ENCODE data around the gene ADAM10. TPM values are rescaled to one million over a fixed set of nuclear protein-coding genes. Genes with fewer than 3 reads are reported as not detected.

ADAM10 gene
- total RNA-seq, 1 experiment from 2014 or later: 133 TPM

DNA sequence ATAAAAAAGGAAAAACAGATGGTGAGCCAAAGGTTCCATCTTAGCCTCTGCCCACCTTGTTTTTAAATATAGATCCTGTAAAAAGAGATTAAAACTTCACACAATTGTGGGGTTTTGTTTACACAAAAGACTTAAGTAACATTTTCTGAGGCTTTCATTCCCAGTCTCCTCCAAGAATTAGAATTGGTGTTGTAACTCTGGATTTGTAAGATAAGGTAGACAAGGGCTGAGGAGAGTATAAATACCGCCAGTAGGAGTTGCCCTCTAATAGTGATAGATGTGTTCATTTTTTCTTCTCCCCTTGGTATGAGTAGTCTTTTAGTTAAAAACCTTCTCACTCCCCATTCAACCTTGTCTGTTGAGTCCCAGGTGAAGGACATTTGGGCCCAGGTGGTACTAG, 30.0 kb upstream of the ADAM10 start:
- POLR2A ChIA-PET: interaction anchor here (0.6 kb wide), 1 partner anchor 21 kb away, joined by 3 read pairs; no protein-coding TSS in a partner anchor
- no peak for TF ChIP-seq ZNF671 (CRISPR knock-in tag; IDR thresholded peaks at IDR 0.05)
- TF ChIP-seq FOXK1 (CRISPR knock-in tag; IDR thresholded peaks at IDR 0.05): no peak
- no peak for TF ChIP-seq ZNF263 (CRISPR knock-in tag; IDR thresholded peaks at IDR 0.05; ENCODE audit: low read depth)
- TF ChIP-seq FOXP1 (CRISPR knock-in tag; IDR thresholded peaks at IDR 0.05; ENCODE audit: borderline replicate concordance): no peak
- TF ChIP-seq ZNF396 (CRISPR knock-in tag; IDR thresholded peaks at IDR 0.05; ENCODE audit: borderline replicate concordance): no peak
- TF ChIP-seq E2F1 (CRISPR knock-in tag; IDR thresholded peaks at IDR 0.05): no peak
- TF ChIP-seq ZNF423 (CRISPR knock-in tag; IDR thresholded peaks at IDR 0.05): no peak
- TF ChIP-seq CBFB (CRISPR knock-in tag; IDR thresholded peaks at IDR 0.05; ENCODE audit: low read depth): no peak
- no peak for TF ChIP-seq CREB1 (CRISPR knock-in tag; IDR thresholded peaks at IDR 0.05)
- TF ChIP-seq OVOL2 (CRISPR knock-in tag; IDR thresholded peaks at IDR 0.05; ENCODE audit: borderline replicate concordance): no peak
- no peak for ATAC-seq
- H3K27me3 Mint-ChIP-seq (ENCODE audit: low read depth): no peaks in the 10 kb centered on the region
- H3K4me3 Mint-ChIP-seq: no peak overlapping the region
- no peak for DNase-seq (ENCODE audit: low spot score)
- no peak overlapping the region for H3K27ac Mint-ChIP-seq
- CTCF ChIA-PET: no interaction called here
- peaks cover 5% of the 10 kb centered on the region; the same call in 1 of the 2 replicates for H3K36me3 Mint-ChIP-seq
- no peaks in the 10 kb centered on the region for H3K4me1 Mint-ChIP-seq
- H3K9me3 Mint-ChIP-seq: no peaks in the 10 kb centered on the region; the same call in 1 of the 2 replicates

GRCh38 chr15:58777107-58777506, 27.6 kb upstream of the ADAM10 start:
- H3K27me3 Mint-ChIP-seq (ENCODE audit: low read depth): no peaks in the 10 kb centered on the region
- H3K4me3 Mint-ChIP-seq: no peak overlapping the region
- no peaks in the 10 kb centered on the region for H3K9me3 Mint-ChIP-seq
- no peak for ATAC-seq
- no peak overlapping the region; the same call in 1 of the 2 replicates for H3K27ac Mint-ChIP-seq
- CTCF ChIA-PET: no interaction called here
- TF ChIP-seq ESRRA (CRISPR knock-in tag; IDR thresholded peaks at IDR 0.05; ENCODE audit: borderline replicate concordance) (no peak), IRF1 (CRISPR knock-in tag; IDR thresholded peaks at IDR 0.05) (no peak), ZNF416 (CRISPR knock-in tag; IDR thresholded peaks at IDR 0.05) (no peak), OVOL2 (CRISPR knock-in tag; IDR thresholded peaks at IDR 0.05; ENCODE audit: borderline replicate concordance) (no peak), FOXP1 (CRISPR knock-in tag; IDR thresholded peaks at IDR 0.05; ENCODE audit: borderline replicate concordance) (no peak), NR2C2 (CRISPR knock-in tag; IDR thresholded peaks at IDR 0.05) (no peak)
- TF ChIP-seq, protein P1, sequence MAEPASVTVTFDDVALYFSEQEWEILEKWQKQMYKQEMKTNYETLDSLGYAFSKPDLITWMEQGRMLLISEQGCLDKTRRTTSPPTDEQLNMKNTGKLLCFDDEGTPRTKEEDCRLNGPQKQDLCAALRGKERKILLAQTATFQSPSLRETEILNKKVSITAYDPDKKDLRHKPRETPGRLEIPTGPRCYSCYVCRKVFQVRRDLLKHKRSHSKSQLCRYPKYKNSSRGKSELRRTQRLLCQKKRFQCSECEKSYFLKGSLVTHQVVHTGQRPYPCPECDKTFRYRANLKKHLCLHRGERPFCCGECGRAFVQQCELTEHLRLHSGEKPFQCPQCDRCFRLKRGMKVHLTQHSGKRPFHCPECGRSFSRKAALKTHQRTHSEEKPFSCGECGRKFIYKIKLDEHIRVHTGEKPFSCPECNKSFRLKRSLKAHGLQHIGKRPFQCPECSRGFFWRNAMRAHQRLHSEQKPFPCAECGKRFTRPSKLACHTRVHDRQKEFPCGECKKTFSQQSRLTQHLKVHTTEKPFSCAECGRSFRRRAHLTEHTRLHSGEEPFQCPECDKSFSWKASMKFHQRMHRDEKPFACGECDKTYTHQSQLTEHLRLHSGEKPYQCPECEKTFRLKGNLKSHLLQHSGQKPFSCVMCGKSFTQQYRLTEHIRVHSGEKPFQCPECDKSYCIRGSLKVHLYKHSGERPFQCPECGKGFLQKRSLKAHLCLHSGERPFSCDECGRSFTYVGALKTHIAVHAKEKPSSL (CRISPR knock-in tag; conservative IDR thresholded peaks at IDR 0.05): no peak
- peaks cover 8% of the 10 kb centered on the region for H3K4me1 Mint-ChIP-seq
- POLR2A ChIA-PET: no interaction called here
- no peaks in the 10 kb centered on the region for H3K36me3 Mint-ChIP-seq
- no peak for DNase-seq (ENCODE audit: low spot score)

DNA sequence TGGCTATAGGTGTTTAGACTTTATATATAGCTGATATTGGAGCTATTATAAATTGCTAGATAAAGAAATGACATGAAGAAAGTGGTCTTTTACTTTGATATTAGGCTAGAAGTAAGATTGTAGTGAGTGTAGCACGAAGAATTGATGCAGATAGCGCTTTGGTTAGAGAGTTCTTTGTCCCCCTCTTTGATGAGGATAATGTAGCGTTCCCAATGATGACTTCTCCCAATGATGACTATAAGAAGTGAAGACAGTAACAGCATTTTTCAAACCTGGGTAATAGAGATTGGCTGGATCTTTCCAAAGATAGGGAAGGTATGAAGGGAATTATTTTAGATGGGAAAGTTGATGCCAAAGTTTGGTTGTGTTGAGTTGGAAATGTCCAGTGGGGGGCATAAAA, 25.9 kb upstream of the ADAM10 start:
- ChIA-PET POLR2A (interaction anchor here (0.6 kb wide), 1 partner anchor 46 kb away, joined by 8 read pairs; no protein-coding TSS in a partner anchor), CTCF (no interaction called here)
- H3K36me3 Mint-ChIP-seq: no peaks in the 10 kb centered on the region
- no peak overlapping the region for H3K4me3 Mint-ChIP-seq
- DNase-seq (ENCODE audit: low spot score) (no peak), ATAC-seq (no peak)
- peaks cover 11% of the 10 kb centered on the region for H3K4me1 Mint-ChIP-seq
- no peak overlapping the region for H3K27ac Mint-ChIP-seq
- no peaks in the 10 kb centered on the region for H3K27me3 Mint-ChIP-seq (ENCODE audit: low read depth)
- no peaks in the 10 kb centered on the region for H3K9me3 Mint-ChIP-seq
- TF ChIP-seq NR1H2 (CRISPR knock-in tag; IDR thresholded peaks at IDR 0.05) (no peak), NFE2L1 (CRISPR knock-in tag; IDR thresholded peaks at IDR 0.05) (no peak), ESRRA (CRISPR knock-in tag; IDR thresholded peaks at IDR 0.05; ENCODE audit: borderline replicate concordance) (no peak), EMX1 (CRISPR knock-in tag; IDR thresholded peaks at IDR 0.05) (no peak), HMGXB4 (CRISPR knock-in tag; IDR thresholded peaks at IDR 0.05) (no peak), ZNF121 (CRISPR knock-in tag; IDR thresholded peaks at IDR 0.05) (no peak)
- TF ChIP-seq, protein P2, sequence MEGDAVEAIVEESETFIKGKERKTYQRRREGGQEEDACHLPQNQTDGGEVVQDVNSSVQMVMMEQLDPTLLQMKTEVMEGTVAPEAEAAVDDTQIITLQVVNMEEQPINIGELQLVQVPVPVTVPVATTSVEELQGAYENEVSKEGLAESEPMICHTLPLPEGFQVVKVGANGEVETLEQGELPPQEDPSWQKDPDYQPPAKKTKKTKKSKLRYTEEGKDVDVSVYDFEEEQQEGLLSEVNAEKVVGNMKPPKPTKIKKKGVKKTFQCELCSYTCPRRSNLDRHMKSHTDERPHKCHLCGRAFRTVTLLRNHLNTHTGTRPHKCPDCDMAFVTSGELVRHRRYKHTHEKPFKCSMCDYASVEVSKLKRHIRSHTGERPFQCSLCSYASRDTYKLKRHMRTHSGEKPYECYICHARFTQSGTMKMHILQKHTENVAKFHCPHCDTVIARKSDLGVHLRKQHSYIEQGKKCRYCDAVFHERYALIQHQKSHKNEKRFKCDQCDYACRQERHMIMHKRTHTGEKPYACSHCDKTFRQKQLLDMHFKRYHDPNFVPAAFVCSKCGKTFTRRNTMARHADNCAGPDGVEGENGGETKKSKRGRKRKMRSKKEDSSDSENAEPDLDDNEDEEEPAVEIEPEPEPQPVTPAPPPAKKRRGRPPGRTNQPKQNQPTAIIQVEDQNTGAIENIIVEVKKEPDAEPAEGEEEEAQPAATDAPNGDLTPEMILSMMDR (IDR thresholded peaks at IDR 0.05): no peak
- TF ChIP-seq, protein P3, sequence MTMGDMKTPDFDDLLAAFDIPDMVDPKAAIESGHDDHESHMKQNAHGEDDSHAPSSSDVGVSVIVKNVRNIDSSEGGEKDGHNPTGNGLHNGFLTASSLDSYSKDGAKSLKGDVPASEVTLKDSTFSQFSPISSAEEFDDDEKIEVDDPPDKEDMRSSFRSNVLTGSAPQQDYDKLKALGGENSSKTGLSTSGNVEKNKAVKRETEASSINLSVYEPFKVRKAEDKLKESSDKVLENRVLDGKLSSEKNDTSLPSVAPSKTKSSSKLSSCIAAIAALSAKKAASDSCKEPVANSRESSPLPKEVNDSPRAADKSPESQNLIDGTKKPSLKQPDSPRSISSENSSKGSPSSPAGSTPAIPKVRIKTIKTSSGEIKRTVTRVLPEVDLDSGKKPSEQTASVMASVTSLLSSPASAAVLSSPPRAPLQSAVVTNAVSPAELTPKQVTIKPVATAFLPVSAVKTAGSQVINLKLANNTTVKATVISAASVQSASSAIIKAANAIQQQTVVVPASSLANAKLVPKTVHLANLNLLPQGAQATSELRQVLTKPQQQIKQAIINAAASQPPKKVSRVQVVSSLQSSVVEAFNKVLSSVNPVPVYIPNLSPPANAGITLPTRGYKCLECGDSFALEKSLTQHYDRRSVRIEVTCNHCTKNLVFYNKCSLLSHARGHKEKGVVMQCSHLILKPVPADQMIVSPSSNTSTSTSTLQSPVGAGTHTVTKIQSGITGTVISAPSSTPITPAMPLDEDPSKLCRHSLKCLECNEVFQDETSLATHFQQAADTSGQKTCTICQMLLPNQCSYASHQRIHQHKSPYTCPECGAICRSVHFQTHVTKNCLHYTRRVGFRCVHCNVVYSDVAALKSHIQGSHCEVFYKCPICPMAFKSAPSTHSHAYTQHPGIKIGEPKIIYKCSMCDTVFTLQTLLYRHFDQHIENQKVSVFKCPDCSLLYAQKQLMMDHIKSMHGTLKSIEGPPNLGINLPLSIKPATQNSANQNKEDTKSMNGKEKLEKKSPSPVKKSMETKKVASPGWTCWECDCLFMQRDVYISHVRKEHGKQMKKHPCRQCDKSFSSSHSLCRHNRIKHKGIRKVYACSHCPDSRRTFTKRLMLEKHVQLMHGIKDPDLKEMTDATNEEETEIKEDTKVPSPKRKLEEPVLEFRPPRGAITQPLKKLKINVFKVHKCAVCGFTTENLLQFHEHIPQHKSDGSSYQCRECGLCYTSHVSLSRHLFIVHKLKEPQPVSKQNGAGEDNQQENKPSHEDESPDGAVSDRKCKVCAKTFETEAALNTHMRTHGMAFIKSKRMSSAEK (CRISPR knock-in tag; IDR thresholded peaks at IDR 0.05; ENCODE audit: borderline replicate concordance): no peak
